Lower leg skin (tissue), 4 donors: ENCODE data around the gene FCGBP. TPM values are rescaled to one million over a fixed set of nuclear protein-coding genes. Genes with fewer than 3 reads are reported as not detected.

Experiments
- DNase-seq, 2 donors: peaks; one replicate each; pipeline ENCODE4 v3.0.0-alpha.2; 2019; ENCODE audit warnings: low spot score in 2 of 2
- H3K4me3 ChIP-seq: fragments of 200-600 bp; sonication (generic); 2 replicates; pipeline ENCODE4 v1.5.1; 2017; ENCODE audit warnings: mild to moderate bottlenecking, low read depth; ENCODE audit not compliant: poor library complexity, severe bottlenecking
- CTCF ChIP-seq, 3 donors: fragments of 450-650 bp; IDR thresholded peaks; one replicate each; pipeline ENCODE4 v1.5.1; 2016; ENCODE audit warnings: antibody characterized with exemption in 3 of 3, mild to moderate bottlenecking in 3 of 3, moderate library complexity in 2 of 3
- POLR2A ChIP-seq, 2 donors: fragments of 450-650 bp; IDR thresholded peaks; one replicate each; pipeline ENCODE4 v1.6.1; 2016 to 2017; ENCODE audit warnings: antibody characterized with exemption in 2 of 2, mild to moderate bottlenecking in 1 of 2, moderate library complexity in 1 of 2
- whole genome bisulfite sequencing, 2 donors: methylation state at CpG; one replicate each; pipeline ENCODE4 v1.1.5; 2018; 5-methylcytosine and 5-hydroxymethylcytosine counted together
- intact Hi-C: fragments of 100-400 bp; cut with DNase I; formaldehyde crosslinking; loops from one replicate; pipeline ENCODE4 v1.15.0; 2023; ENCODE audit warnings: low total_unique reads
- total RNA-seq, 4 donors: library from RNA; depleted of rRNA; stranded (reverse); fragments of >200 nt; gene quantifications; one replicate each; pipeline ENCODE4 v1.1.0, GENCODE V29; 2016

Gene FCGBP
- total RNA-seq, 4 donors from 2014 or later = 155 to 286 (median 194) TPM

DNA sequence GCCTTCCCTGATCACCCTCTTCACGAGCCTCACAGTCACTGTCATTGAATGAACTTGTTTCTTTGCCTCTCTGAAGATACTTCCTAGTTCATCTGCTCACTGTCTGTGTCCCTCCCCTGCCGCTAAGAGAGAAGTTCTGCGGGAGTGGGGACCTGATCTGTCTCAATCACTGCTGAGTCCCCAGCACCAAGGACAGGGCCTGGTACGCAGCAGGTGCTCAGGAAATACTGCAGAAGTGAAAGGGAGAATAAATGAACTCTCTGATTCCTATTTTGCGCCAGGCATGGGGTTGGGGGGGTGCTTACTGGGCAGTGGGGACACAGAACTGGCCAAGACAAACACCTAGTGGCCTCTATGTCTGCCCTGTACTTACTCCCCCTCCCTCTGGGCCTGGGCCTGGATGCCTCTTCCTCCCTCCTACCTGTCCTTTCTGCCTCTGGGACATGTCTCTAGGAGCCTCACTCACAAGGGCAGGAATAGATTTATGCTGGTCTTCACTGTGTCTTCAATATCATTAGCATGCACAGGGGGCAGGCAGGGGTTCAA lies 17.5 kb downstream of the FCGBP start:
- DNase-seq = peak in 1 of 2 donors; percentile 48
- no peak overlapping the region for H3K4me3 ChIP-seq
- WGBS, 2 donors = 75 to 76% methylated on average over 5 of the region's 5 CpGs
- intact Hi-C loops = no loop called here
- TF ChIP-seq POLR2A (IDR thresholded peaks at IDR 0.05) (no peak), CTCF (IDR thresholded peaks at IDR 0.05) (no peak)

DNA sequence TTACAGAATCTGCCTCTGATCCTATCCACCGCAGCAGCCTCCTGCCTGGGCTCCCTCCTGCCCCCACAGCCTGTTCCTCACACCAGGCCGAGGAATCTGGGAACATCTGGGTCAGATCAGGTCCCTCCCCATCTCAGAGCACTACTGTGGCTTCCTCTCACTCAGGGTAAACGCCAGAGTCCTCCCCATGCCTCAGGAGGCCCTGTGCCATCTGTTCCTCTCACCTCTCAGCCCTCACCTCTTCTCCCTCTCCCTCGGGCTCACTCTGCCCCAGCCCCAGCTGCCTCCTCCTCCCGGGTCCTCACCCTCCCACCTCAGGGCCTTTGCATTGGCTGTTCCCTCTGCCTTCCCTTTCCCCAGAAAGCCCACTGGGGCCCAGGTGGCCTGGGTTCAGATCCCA lies 18.2 kb downstream of the FCGBP start:
- intact Hi-C loops = no loop called here
- TF ChIP-seq POLR2A (IDR thresholded peaks at IDR 0.05) = no peak
- TF ChIP-seq CTCF (IDR thresholded peaks at IDR 0.05) = no peak
- DNase-seq = peak in 1 of 2 donors; percentile 61
- WGBS, 2 donors = 53 to 73% methylated on average over 5 of the region's 5 CpGs
- no peak overlapping the region for H3K4me3 ChIP-seq

- TF ChIP-seq POLR2A (IDR thresholded peaks at IDR 0.05) = no peak
- no peak for TF ChIP-seq CTCF (IDR thresholded peaks at IDR 0.05)
- 86 to 89% methylated on average over 17 of the region's 17 CpGs for WGBS, 2 donors
- no peak overlapping the region for H3K4me3 ChIP-seq
- DNase-seq = peak in 1 of 2 donors; percentile 20
- intact Hi-C loops = no loop called here
Measured at GRCh38 chr19:39915848-39916215, 18.6 kb downstream of the FCGBP start.

GRCh38 chr19:39915101-39915847 lies 19.2 kb downstream of the FCGBP start:
- peak in 1 of 2 donors; percentile 70 for DNase-seq
- TF ChIP-seq CTCF (IDR thresholded peaks at IDR 0.05) = no peak
- TF ChIP-seq POLR2A (IDR thresholded peaks at IDR 0.05) = no peak
- WGBS, 2 donors = 36 to 68% methylated on average over 45 to 49 of the region's 71 CpGs

DNA sequence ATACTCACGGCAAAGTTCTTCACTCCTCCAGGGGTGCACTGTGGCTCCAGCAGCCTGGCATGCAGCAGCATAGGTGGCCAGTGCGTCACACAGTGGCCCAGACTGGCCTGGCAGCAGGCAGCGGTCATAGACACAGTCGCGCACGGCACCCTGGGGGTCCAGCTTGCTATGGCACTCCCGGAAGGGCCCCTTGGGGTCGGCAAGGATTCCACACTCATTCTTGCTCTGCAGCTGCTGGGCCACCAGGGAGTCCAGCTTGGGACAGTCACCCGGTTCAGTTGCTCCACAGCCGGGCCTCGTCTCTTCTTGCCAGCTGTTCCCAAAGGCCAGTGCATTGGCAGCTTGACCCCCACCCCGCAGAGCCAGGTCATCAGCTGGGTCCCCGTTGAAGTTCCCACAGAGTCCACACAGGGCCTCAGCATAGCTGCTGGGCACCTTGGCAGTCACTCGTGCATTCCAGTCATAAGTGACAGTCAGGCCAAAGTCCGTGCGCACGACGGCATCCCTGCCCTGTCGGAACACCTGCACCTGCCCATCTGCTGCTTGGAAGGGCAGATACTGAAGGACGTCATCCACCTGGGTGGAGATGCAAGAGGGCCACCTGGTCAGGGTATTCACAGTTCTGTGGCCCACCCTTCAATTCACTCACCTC lies 20.6 kb downstream of the FCGBP start:
- intact Hi-C loops = no loop called here
- TF ChIP-seq POLR2A (IDR thresholded peaks at IDR 0.05) = no peak
- WGBS, 2 donors = 81 to 92% methylated on average over 20 of the region's 20 CpGs

More at GRCh38 chr19:39915101-39915847, 19.2 kb downstream of the FCGBP start:
- H3K4me3 ChIP-seq = no peak overlapping the region
- intact Hi-C loops = no loop called here

GRCh38 chr19:39908803-39909202 lies 25.6 kb downstream of the FCGBP start:
- TF ChIP-seq POLR2A (IDR thresholded peaks at IDR 0.05) (no peak), CTCF (IDR thresholded peaks at IDR 0.05) (no peak)
- 81 to 89% methylated on average over 6 of the region's 6 CpGs for WGBS, 2 donors
- DNase-seq = no peak

More for the DNA sequence above, 20.6 kb downstream of the FCGBP start:
- peak in 1 of 2 donors; percentile 68 for DNase-seq
- H3K4me3 ChIP-seq = no peak overlapping the region

More at GRCh38 chr19:39908803-39909202, 25.6 kb downstream of the FCGBP start:
- intact Hi-C loops = no loop called here
- no peak overlapping the region for H3K4me3 ChIP-seq
